ENCODE results near the gene TMEM126B. TPM values are rescaled to one million over a fixed set of nuclear protein-coding genes. Genes with fewer than 3 reads are reported as not detected.

Gene TMEM126B
- total and polyA plus RNA-seq, 2 of the 13 experiments (the other 11 are each of a cell fraction or from before 2014, with no cell fraction given) = 33.6 to 54.8 TPM

DNA sequence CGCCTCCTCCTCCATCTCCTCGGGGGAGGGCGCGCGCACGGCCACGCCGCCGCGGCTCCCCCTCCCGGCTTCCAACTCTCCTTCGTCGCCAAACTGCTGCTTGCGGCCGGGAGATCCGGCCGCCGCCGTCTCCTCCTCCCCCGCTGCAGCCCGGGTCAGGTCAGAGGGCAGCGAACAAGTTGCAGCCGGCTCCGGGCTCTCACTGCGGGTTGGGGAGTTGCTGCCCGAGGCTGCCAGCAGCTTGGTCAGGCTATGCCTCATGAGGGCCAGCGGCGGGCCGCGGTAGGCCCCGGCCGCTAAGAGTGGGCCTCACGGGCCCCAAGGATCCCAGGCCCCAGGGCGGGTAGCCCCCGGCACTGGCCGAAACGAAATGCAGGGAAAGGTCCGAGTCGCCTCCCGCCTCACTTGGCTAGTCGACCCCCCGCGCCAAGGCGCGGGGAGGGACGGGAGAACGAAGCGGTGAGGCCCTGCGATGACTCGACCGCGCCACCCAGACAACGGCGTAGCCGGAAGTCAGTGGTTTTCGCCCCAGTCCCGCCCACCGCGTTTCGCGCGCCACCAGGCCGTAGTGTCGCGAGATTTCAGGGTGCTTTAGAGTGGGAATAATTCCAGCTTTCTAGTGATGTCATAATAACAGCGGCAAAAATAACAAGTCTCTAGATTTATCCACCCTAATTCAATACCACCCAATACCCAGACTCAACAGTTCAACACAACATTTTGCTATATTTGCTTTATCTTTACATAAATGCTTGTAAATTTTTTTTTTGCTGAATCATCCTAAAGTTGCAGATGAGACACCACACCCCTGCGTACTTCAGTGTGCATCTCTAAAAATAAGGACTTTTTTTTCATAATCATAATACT lies 36.5 kb downstream of the TMEM126B start, which contains the start of gene CREBZF (continued):
- TF ChIP-seq FOXA1 (IDR thresholded peaks at IDR 0.05) = no peak
- no peak for TF ChIP-seq FOXA1 (CRISPR knock-in tag; IDR thresholded peaks at IDR 0.05)
- TF ChIP-seq SYNCRIP (IDR thresholded peaks at IDR 0.05; ENCODE audit: insufficient read depth, low read depth, low read length) = no peak
- TF ChIP-seq, protein P1, sequence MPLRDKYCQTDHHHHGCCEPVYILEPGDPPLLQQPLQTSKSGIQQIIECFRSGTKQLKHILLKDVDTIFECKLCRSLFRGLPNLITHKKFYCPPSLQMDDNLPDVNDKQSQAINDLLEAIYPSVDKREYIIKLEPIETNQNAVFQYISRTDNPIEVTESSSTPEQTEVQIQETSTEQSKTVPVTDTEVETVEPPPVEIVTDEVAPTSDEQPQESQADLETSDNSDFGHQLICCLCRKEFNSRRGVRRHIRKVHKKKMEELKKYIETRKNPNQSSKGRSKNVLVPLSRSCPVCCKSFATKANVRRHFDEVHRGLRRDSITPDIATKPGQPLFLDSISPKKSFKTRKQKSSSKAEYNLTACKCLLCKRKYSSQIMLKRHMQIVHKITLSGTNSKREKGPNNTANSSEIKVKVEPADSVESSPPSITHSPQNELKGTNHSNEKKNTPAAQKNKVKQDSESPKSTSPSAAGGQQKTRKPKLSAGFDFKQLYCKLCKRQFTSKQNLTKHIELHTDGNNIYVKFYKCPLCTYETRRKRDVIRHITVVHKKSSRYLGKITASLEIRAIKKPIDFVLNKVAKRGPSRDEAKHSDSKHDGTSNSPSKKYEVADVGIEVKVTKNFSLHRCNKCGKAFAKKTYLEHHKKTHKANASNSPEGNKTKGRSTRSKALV (CRISPR knock-in tag; IDR thresholded peaks at IDR 0.05) = no peak
- TF ChIP-seq, protein P2, sequence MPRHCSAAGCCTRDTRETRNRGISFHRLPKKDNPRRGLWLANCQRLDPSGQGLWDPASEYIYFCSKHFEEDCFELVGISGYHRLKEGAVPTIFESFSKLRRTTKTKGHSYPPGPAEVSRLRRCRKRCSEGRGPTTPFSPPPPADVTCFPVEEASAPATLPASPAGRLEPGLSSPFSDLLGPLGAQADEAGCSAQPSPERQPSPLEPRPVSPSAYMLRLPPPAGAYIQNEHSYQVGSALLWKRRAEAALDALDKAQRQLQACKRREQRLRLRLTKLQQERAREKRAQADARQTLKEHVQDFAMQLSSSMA (CRISPR knock-in tag; IDR thresholded peaks at IDR 0.05) = peak; percentile 87; the same call in 1 of the 2 replicates
- peak; percentile 81 for TF ChIP-seq ZNF749 (CRISPR knock-in tag; IDR thresholded peaks at IDR 0.05; ENCODE audit: borderline replicate concordance)
- TF ChIP-seq, protein P3, sequence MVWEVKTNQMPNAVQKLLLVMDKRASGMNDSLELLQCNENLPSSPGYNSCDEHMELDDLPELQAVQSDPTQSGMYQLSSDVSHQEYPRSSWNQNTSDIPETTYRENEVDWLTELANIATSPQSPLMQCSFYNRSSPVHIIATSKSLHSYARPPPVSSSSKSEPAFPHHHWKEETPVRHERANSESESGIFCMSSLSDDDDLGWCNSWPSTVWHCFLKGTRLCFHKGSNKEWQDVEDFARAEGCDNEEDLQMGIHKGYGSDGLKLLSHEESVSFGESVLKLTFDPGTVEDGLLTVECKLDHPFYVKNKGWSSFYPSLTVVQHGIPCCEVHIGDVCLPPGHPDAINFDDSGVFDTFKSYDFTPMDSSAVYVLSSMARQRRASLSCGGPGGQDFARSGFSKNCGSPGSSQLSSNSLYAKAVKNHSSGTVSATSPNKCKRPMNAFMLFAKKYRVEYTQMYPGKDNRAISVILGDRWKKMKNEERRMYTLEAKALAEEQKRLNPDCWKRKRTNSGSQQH (CRISPR knock-in tag; IDR thresholded peaks at IDR 0.05; ENCODE audit: low read depth) = peak; percentile 73
- TF ChIP-seq ZNF44 (CRISPR knock-in tag; IDR thresholded peaks at IDR 0.05) = peak; percentile 93; the same call in 1 of the 2 replicates
- TF ChIP-seq, protein P4, sequence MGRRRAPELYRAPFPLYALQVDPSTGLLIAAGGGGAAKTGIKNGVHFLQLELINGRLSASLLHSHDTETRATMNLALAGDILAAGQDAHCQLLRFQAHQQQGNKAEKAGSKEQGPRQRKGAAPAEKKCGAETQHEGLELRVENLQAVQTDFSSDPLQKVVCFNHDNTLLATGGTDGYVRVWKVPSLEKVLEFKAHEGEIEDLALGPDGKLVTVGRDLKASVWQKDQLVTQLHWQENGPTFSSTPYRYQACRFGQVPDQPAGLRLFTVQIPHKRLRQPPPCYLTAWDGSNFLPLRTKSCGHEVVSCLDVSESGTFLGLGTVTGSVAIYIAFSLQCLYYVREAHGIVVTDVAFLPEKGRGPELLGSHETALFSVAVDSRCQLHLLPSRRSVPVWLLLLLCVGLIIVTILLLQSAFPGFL (CRISPR knock-in tag; IDR thresholded peaks at IDR 0.05) = 0 out of 2 replicates have a peak, but pooled peaks have one; percentile 41
- TF ChIP-seq, protein P5, sequence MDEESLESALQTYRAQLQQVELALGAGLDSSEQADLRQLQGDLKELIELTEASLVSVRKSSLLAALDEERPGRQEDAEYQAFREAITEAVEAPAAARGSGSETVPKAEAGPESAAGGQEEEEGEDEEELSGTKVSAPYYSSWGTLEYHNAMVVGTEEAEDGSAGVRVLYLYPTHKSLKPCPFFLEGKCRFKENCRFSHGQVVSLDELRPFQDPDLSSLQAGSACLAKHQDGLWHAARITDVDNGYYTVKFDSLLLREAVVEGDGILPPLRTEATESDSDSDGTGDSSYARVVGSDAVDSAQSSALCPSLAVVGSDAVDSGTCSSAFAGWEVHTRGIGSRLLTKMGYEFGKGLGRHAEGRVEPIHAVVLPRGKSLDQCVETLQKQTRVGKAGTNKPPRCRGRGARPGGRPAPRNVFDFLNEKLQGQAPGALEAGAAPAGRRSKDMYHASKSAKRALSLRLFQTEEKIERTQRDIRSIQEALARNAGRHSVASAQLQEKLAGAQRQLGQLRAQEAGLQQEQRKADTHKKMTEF (CRISPR knock-in tag; IDR thresholded peaks at IDR 0.05) = peak; percentile 90
- TF ChIP-seq PLRG1 (conservative IDR thresholded peaks at IDR 0.05) = no peak
- TF ChIP-seq POLR2AphosphoS5 (IDR thresholded peaks at IDR 0.05; ENCODE audit: low read depth, low read length) = peak; percentile 90
- TF ChIP-seq ZNF160 (CRISPR knock-in tag; IDR thresholded peaks at IDR 0.05) = peak; percentile 69
- TF ChIP-seq MLLT10 (CRISPR knock-in tag; IDR thresholded peaks at IDR 0.05) = 0 out of 2 replicates have a peak, but pooled peaks have one; percentile 54
- peak; percentile 43 for TF ChIP-seq ISL2 (CRISPR knock-in tag; IDR thresholded peaks at IDR 0.05)
- TF ChIP-seq PHF5A (CRISPR knock-in tag; IDR thresholded peaks at IDR 0.05; ENCODE audit: low read depth, unreplicated experiment) = peak; percentile 45
- peak; percentile 26; the same call in 1 of the 2 replicates for TF ChIP-seq HCFC1 (IDR thresholded peaks at IDR 0.05; ENCODE audit: low read depth, low read length)
- peak; percentile 18; the same call in 1 of the 2 replicates for TF ChIP-seq KDM3A (CRISPR knock-in tag; IDR thresholded peaks at IDR 0.05; ENCODE audit: low read depth)
- TF ChIP-seq JUND (CRISPR knock-in tag; IDR thresholded peaks at IDR 0.05) = peak; percentile 79
- TF ChIP-seq SALL1 (CRISPR knock-in tag; IDR thresholded peaks at IDR 0.05) = no peak; the same call in none of the 2 replicates
- 0 out of 2 replicates have a peak, but pooled peaks have one; percentile 44 for TF ChIP-seq MEIS1 (CRISPR knock-in tag; IDR thresholded peaks at IDR 0.05; ENCODE audit: borderline replicate concordance)
- TF ChIP-seq, protein P6, sequence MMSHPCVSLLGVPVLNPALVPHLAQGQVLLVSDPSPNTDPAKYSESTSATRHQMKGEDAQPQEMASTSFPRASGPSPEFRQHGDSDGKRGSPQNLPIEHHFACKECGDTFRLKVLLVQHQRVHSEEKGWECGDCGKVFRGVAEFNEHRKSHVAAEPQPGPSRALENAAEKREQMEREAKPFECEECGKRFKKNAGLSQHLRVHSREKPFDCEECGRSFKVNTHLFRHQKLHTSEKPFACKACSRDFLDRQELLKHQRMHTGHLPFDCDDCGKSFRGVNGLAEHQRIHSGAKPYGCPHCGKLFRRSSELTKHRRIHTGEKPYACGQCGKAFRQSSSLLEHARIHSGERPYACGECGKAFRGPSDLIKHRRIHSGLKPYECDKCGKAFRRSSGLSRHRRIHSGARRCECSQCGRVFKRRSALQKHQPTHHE (CRISPR knock-in tag; IDR thresholded peaks at IDR 0.05; ENCODE audit: borderline replicate concordance) = 0 out of 2 replicates have a peak, but pooled peaks have one; percentile 24
